GM12892 (cell line): ENCODE results near the gene UNG.
A peak's percentile ranks its signal among the peaks of the same experiment; 100 is the strongest.

Source experiments
- DNase-seq: peaks from one replicate; pipeline ENCODE4 v3.0.0; 2011; ENCODE audit not compliant: insufficient read length
- FAIRE-seq: peaks from 2 replicates; lab custom pipeline; 2011; peaks lifted over from hg19 to GRCh38; lab: Jason Lieb, UNC
- POLR2A ChIP-seq: IDR thresholded peaks from 2 replicates; pipeline ENCODE4 v1.6.1; 2011; ENCODE audit warnings: low read depth, low read length, control low read depth
- POLR2AphosphoS5 ChIP-seq: IDR thresholded peaks from 2 replicates; pipeline ENCODE4 v1.6.1; 2011; ENCODE audit warnings: low read depth, low read length, control low read depth
- TAF1 ChIP-seq: IDR thresholded peaks from 2 replicates; pipeline ENCODE4 v1.6.1; 2011; ENCODE audit warnings: low read depth, mild to moderate bottlenecking, control low read depth, low read length, borderline replicate concordance

The UNG gene

DNA sequence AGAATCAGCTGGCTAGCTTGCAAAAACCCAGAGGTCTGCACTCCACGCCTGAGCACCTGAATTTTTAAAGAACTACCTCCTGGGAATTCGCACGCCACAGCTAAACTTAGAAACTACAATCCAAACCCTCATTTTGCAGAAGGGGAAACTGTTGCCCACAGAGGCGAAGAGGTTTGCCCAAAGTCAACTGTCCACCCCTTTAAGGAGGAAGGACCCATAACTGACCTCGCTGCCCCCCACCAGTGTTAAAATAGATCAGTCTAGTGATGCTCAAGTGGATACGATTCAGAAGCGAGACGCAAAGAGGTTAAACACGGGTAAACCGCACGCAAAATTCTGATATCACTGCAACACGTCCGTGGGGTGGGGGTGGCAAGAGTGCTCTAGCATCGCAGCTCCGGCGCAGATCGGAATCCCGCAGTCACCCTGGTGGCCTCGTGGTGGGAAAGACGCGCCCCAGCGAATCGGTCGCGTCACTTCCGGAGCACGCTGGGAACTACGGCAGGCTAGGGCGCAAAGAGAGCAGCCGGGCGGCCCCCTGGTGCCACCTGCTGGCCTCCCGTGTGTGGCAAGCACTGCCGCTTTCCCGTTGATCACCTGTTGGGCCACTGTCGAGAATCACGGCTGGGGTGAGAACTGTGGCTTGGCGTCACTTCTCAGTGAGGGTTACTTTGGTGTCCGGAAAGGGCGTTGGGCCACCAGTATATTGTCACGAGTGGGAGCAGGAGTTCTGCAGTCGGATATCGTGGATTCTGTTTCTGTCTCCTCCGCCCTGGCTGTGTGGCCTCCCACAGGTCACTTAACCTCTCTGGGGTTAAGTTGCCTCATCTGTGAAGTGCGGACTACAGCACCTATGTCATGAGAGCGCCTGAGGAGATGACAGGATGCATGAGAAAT, 4.1 kb upstream of the UNG start, which contains the start of gene ALKBH2:
TSS of gene ALKBH2 (minus strand) at position 451 of the 897 bp plus-strand sequence. CDS start 686 bp downstream, outside the sequence.
- TF ChIP-seq TAF1 (peak; percentile 67; the same call in 1 of the 2 replicates), POLR2A (peak; percentile 96), POLR2AphosphoS5 (peak; percentile 97)
- FAIRE-seq (peak; percentile 99), DNase-seq (peak; percentile 82)

- FAIRE-seq: no peak
- DNase-seq: no peak
- no peak for TF ChIP-seq POLR2A
These were observed 310 bp upstream of the UNG start for GRCh38 chr12:109097140-109097434.

GRCh38 chr12:109098183-109098604, 797 bp downstream of the UNG start:
- no peak for FAIRE-seq
- DNase-seq: no peak
- TF ChIP-seq POLR2AphosphoS5 (no peak), POLR2A (no peak), TAF1 (no peak)

GRCh38 chr12:109098651-109099050, 1.3 kb downstream of the UNG start:
- peak; percentile 40 for FAIRE-seq
- DNase-seq: no peak
- TF ChIP-seq POLR2A (no peak), TAF1 (no peak), POLR2AphosphoS5 (no peak)

GRCh38 chr12:109099431-109100020, 2.1 kb downstream of the UNG start:
- DNase-seq (no peak), FAIRE-seq (no peak)
- TF ChIP-seq TAF1: no peak
- TF ChIP-seq POLR2AphosphoS5: no peak
- no peak for TF ChIP-seq POLR2A

- FAIRE-seq (no peak), DNase-seq (no peak)
- TF ChIP-seq POLR2AphosphoS5: no peak
- no peak for TF ChIP-seq TAF1
- no peak for TF ChIP-seq POLR2A
These were observed 3.3 kb downstream of the UNG start for GRCh38 chr12:109100741-109101140.

DNA sequence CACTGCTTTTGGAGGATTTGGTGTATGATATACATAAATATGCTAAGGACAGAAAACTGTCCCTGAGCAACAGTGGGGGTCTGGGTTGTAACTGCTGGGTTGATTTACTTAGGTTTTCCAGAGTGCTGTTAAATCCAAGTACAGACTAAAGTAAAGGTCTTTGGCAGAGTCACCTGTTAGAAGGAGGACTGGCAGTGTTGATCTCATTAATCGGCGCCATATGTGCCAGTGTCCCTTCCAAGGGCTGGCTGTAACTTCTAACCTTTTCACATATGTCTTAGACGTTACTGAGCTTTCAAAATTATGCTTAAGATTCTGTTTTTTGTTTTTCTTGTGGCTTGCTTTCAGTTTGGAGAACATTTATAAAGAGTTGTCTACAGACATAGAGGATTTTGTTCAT, 5.1 kb downstream of the UNG start:
- TF ChIP-seq POLR2AphosphoS5 (no peak), POLR2A (no peak), TAF1 (no peak)
- no peak for FAIRE-seq
- no peak for DNase-seq

- no peak for DNase-seq
- TF ChIP-seq POLR2AphosphoS5: no peak
- no peak for TF ChIP-seq POLR2A
- no peak for TF ChIP-seq TAF1
- FAIRE-seq: no peak
These were observed 7.8 kb downstream of the UNG start for GRCh38 chr12:109105176-109105575.

DNA sequence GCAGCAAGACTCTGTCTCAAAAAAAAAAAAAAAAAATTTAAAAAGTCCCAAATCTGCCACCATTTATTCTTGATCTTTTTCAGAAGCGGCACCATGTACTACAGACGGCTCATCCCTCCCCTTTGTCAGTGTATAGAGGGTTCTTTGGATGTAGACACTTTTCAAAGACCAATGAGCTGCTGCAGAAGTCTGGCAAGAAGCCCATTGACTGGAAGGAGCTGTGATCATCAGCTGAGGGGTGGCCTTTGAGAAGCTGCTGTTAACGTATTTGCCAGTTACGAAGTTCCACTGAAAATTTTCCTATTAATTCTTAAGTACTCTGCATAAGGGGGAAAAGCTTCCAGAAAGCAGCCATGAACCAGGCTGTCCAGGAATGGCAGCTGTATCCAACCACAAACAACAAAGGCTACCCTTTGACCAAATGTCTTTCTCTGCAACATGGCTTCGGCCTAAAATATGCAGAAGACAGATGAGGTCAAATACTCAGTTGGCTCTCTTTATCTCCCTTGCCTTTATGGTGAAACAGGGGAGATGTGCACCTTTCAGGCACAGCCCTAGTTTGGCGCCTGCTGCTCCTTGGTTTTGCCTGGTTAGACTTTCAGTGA, 12.5 kb downstream of the UNG start:
- TF ChIP-seq POLR2A: no peak
- TF ChIP-seq TAF1: no peak
- TF ChIP-seq POLR2AphosphoS5: no peak
- DNase-seq (no peak), FAIRE-seq (no peak)

DNA sequence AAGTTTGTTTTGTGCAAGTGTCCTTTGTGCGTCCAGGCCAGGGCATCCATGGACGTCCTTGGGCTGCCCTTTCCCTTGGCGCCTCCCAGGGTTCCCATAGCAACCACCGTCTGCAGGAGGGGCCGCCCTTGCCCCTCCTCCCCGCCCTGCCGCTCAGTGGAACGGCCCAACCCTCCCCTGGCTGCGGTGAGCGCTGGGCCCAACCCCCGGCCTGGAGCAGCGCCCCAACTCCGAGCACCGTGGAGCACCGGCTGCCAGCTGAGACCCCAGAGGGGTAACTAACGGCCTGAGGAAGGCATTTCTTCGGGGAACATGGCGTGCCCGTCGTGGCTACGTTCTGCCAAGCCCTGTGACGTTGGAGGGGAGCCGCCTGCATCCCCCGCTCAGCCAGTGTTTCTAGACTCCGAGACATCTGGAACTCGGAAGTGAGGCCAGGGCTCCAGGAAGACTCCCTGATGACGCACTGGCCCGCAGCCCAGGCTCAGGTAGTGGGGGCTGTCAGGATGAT, 13.6 kb downstream of the UNG start:
- DNase-seq: peak; percentile 42
- no peak for FAIRE-seq
- TF ChIP-seq POLR2A (peak; percentile 29; the same call in 1 of the 2 replicates), POLR2AphosphoS5 (no peak)

GRCh38 chr12:109112720-109113465, 15.5 kb downstream of the UNG start:
- FAIRE-seq (no peak), DNase-seq (no peak)
- TF ChIP-seq POLR2A (no peak), TAF1 (no peak), POLR2AphosphoS5 (no peak)
